AG09309 (cell line): Measurements from ENCODE around the gene NAA50.

Source experiments
- DNase-seq: peaks from one replicate; pipeline ENCODE4 v3.0.0-alpha.2; 2010; ENCODE audit warnings: low read depth
- H3K4me3 ChIP-seq: 2 replicates; pipeline ENCODE4 v1.5.1; 2011; ENCODE audit warnings: mild to moderate bottlenecking, low read depth, low read length, moderate library complexity; ENCODE audit not compliant: control insufficient read depth
- TF ChIP-seq, protein P1 (sequence below): IDR thresholded peaks from 2 replicates; pipeline ENCODE4 v1.5.1; 2011; ENCODE audit warnings: mild to moderate bottlenecking, low read depth, low read length, inconsistent platforms; ENCODE audit not compliant: insufficient read depth, control insufficient read depth; ENCODE audit errors: missing control alignments

The NAA50 gene

DNA sequence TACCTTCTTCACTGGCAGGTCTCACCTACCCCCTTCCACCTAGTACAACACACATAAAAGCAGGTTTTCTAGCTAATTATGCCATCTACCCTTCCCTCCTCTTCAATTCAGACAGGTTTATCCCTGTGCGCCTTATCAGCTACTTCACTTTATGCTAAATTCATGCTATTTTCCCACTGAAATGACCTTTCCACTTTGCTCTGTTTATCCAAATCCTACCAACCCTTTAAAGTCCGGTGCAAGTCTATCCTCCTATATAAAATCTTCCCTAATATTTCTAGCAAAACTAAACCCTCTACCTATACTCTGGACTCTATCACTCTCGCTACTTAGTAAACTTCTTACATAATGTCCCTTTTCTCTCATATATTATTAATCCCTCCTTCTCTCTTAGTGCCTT, 55.6 kb downstream of the NAA50 start:
- no peak overlapping the region for H3K4me3 ChIP-seq
- TF ChIP-seq, protein P1, sequence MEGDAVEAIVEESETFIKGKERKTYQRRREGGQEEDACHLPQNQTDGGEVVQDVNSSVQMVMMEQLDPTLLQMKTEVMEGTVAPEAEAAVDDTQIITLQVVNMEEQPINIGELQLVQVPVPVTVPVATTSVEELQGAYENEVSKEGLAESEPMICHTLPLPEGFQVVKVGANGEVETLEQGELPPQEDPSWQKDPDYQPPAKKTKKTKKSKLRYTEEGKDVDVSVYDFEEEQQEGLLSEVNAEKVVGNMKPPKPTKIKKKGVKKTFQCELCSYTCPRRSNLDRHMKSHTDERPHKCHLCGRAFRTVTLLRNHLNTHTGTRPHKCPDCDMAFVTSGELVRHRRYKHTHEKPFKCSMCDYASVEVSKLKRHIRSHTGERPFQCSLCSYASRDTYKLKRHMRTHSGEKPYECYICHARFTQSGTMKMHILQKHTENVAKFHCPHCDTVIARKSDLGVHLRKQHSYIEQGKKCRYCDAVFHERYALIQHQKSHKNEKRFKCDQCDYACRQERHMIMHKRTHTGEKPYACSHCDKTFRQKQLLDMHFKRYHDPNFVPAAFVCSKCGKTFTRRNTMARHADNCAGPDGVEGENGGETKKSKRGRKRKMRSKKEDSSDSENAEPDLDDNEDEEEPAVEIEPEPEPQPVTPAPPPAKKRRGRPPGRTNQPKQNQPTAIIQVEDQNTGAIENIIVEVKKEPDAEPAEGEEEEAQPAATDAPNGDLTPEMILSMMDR: no peak
- DNase-seq: no peak

DNA sequence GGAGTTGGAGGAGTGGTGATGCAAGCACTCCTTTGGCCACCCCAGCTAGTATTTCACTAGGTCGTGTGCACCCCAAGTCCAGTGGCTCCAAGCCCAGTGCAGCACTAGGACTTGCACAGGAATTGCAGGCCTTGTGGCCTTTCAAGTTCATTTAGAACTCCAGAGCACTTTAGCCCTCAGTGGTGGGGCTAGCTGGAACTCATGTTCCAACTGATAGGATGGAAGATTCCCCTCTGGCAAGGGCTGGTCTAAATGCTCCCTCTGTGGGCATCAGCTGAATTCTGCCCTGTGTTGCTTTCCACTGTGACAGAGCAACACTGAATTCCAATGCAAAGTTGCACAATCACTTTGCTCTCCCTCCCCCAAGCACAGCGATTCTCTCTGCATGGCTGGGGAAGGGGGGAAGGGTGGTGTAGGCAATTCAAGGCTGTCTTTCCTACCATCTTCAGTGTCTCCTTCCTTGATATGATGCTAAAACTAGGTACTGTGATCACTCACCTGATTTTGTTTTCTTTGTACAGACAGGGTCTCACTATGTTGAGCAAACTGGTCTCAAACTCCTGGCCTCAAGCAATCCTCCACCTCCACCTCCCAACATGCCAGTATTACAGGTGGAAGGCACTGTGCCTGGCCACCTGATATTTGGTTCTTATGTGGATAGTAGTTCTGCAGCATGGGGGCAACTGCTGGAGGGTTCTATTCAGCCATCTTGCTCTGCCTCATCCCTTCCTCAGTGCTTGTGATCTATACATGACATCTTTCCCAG, 59.9 kb downstream of the NAA50 start:
- TF ChIP-seq, protein P1: no peak
- peak; percentile 45 for DNase-seq
- no peak overlapping the region for H3K4me3 ChIP-seq

DNA sequence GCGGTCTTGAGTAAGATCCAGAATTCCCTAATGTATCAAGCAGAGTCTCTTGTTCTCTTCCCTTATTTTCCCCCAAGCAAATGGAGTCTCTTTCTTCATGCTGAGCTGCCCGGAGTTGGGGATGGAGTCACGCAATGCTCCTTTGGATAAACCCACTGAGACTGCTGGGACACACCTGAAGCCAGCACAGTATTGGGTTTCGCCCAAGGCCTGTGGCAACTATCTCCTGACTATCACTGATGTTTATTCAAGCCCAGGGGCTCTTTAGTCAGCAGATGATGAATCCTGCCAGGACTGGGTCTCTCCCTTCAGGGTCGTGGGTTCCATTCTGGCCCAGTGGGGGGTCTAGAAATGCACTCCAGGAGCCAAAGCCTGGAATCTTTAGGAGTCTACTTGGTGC, 60.9 kb downstream of the NAA50 start:
- TF ChIP-seq, protein P1: no peak
- no peak for DNase-seq
- no peak overlapping the region for H3K4me3 ChIP-seq

DNA sequence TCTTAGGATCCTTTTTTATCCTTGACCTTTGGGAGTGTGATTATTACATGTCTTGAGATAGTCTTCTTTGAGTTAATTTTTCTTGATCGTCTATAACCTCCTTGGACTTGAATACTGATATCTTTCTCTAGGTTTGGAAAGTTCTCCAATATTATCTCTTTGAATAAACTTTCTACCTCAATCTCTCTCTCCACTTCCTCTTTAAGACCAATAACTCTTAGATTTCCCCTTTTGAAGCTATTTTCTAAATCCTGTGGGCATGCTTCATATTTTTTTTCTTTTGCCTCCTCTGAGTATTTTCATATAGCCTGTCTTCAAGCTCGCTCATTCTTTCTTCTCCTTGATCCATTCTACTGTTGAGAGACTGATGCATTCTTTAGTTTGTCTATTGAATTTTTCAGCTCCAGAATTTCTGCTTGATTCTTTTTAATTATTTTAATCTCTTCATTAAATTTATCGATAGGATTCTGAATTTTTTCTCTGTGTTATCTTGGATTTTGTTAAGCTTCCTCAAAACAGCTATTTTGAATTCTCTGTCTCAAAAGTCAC, 61.7 kb downstream of the NAA50 start:
- TF ChIP-seq, protein P1: no peak
- no peak overlapping the region for H3K4me3 ChIP-seq
- no peak for DNase-seq

DNA sequence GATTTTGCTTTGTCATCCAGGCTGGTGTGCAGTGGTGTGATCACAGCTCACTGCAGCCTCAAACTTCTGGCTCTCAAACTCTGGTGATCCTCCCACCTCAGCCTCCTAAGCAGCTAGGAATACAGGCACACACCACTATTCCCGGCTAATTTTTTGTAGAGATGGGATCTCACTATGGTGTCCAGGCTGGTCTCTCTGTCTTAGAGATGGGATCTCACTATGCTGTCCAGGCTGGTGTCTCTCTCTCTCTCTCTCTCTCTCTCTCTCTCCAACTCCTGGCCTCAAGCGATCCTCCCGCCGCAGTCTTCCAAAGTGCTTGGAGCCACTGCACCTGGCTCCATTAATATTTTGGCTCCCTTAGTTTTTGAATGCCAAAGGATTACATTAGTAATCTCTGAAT, 67.3 kb downstream of the NAA50 start:
- TF ChIP-seq, protein P1: no peak
- no peak overlapping the region for H3K4me3 ChIP-seq
- DNase-seq: no peak

DNA sequence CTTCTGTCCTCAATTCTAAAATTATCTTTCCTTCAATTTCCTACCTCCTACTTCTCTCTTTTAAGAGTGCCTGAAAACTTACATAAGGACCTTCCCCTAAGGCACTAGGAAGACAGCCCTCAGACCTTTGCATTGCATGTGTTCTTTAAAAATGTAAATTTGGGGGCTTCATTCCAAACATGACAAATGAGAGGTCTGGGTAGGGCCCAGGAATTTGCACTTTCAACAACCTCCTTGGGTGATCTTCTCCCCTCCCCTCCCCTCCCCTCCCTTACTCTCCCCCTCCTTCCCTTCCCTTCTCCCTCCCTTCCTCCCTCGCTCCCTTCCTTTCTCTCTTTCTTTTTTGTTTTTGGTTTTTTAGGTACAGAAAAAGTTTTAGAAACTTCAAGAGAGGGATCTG, 68.3 kb downstream of the NAA50 start:
- no peak overlapping the region for H3K4me3 ChIP-seq
- TF ChIP-seq, protein P1: no peak
- DNase-seq: no peak

DNA sequence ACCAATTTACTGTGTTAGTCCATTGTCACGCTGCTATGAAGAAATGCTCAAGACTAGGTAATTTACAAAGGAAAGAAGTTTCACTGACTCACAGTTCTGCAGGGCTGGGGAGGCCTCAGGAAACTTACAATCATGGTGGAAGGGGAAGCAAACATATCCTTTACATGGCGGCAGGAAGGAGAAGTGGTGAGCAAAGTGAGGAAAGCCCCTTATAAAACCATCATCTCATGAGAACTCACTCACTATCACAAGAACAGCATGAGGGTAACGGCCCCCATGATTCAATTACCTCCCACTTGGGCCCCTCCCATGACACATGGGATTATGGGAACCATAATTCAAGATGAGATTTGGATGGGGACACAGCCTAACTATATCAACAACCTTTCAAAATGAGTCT, 69.8 kb downstream of the NAA50 start:
- TF ChIP-seq, protein P1: no peak
- no peak overlapping the region for H3K4me3 ChIP-seq
- no peak for DNase-seq
